ENCODE measurements around the gene NCOA7.

The NCOA7 gene

GRCh38 chr6:125790358-125791150 is at the start of gene NCOA7:
Gene NCOA7 (plus strand): TSS chr6:125790960. CDS start chr6:125815355, 24,395 bp downstream.
- DNase-seq = no peak

GRCh38 chr6:125741336-125741735 is 49.4 kb upstream of the NCOA7 start:
- DNase-seq = no peak

- DNase-seq = no peak
Observed at GRCh38 chr6:125742024-125742423, 48.7 kb upstream of the NCOA7 start.

- DNase-seq = no peak
Observed at GRCh38 chr6:125742464-125743120, 48.2 kb upstream of the NCOA7 start.

- no peak for DNase-seq
Observed at GRCh38 chr6:125743604-125744003, 47.2 kb upstream of the NCOA7 start.

- no peak for DNase-seq
Observed at GRCh38 chr6:125745281-125746018, 45.3 kb upstream of the NCOA7 start.

GRCh38 chr6:125746019-125746414 is 44.7 kb upstream of the NCOA7 start:
- no peak for DNase-seq

GRCh38 chr6:125746731-125747588 is 43.8 kb upstream of the NCOA7 start:
- DNase-seq = no peak

- DNase-seq = peak; percentile 54
Observed at GRCh38 chr6:125747589-125748405, 43.0 kb upstream of the NCOA7 start.

GRCh38 chr6:125748406-125749172 is 42.2 kb upstream of the NCOA7 start:
- DNase-seq = no peak

GRCh38 chr6:125749173-125749864 is 41.4 kb upstream of the NCOA7 start, which contains the start of gene HEY2:
Gene HEY2 (plus strand): TSS chr6:125749632. CDS start chr6:125749777, 145 bp downstream.
- peak; percentile 58 for DNase-seq

GRCh38 chr6:125749865-125750691 is 40.7 kb upstream of the NCOA7 start:
- DNase-seq = no peak

- no peak for DNase-seq
Observed at GRCh38 chr6:125750692-125751333, 39.9 kb upstream of the NCOA7 start.

- no peak for DNase-seq
Observed at GRCh38 chr6:125751334-125751916, 39.3 kb upstream of the NCOA7 start.

GRCh38 chr6:125752773-125753172 is 38.0 kb upstream of the NCOA7 start:
- no peak for DNase-seq

- DNase-seq = no peak
Observed at GRCh38 chr6:125753218-125753936, 37.4 kb upstream of the NCOA7 start.

- no peak for DNase-seq
Observed at GRCh38 chr6:125753937-125754259, 36.9 kb upstream of the NCOA7 start.

GRCh38 chr6:125754566-125754965 is 36.2 kb upstream of the NCOA7 start:
- no peak for DNase-seq
